Right renal pelvis (tissue), 4 donors: ENCODE measurements around the gene H2BW2. TPM values are rescaled to one million over a fixed set of nuclear protein-coding genes. Genes with fewer than 3 reads are reported as not detected.

ENCODE experiments used
- polyA plus RNA-seq, 4 donors: library from polyadenylated mRNA; unstranded; fragments of 120-200 nt; gene quantifications; one replicate each; pipeline ENCODE4 v1.2.1, GENCODE V29; 2013; ENCODE audit not compliant: insufficient read length in 4 of 4

The H2BW2 gene
- polyA plus RNA-seq, 4 donors, result 0.42 to 1.3 (median 0.94) TPM

Other genes with a start within 250 kb of the H2BW2 start
- 1 to 10 TPM; 2.4 to 3.2 (median 2.9) TPM for gene RAB9B, start 207.7 kb upstream of the H2BW2 start, polyA plus RNA-seq
- gene TMSB15B, start 77.3 kb upstream of the H2BW2 start, polyA plus RNA-seq, result 10 to 100 TPM; 20.3 to 27.8 (median 24.4) TPM
- gene H2BW1, start 26.2 kb upstream of the H2BW2 start, polyA plus RNA-seq, result not detected
- gene TMSB15C, start 36.3 kb downstream of the H2BW2 start, polyA plus RNA-seq, result 10 to 100 TPM in 2 of 4 donors, 1 to 10 TPM in 2; 9.4 to 11.4 (median 9.9) TPM
- 1 to 10 TPM; 3.6 to 5.0 (median 4.9) TPM for gene ZCCHC18, start 72.6 kb downstream of the H2BW2 start, polyA plus RNA-seq
- 10 to 100 TPM in 1 of 4 donors, 1 to 10 TPM in 3; 8.3 to 12.0 (median 9.4) TPM for gene SLC25A53, start 117.1 kb downstream of the H2BW2 start, polyA plus RNA-seq
- gene FAM199X, start 126.5 kb downstream of the H2BW2 start, polyA plus RNA-seq, result 10 to 100 TPM; 39.5 to 48.9 (median 46.6) TPM
- not detected for gene ESX1, start 215.0 kb downstream of the H2BW2 start, polyA plus RNA-seq